ENCODE results near the gene POLN.
"Not testable (repeated sequence)": the region's sequence is repeated elsewhere in the genome, so short reads cannot be mapped to it uniquely, and the experiment has no call there.

Gene POLN

GRCh38 chr4:2163311-2163821, 78.6 kb downstream of the POLN start:
- peaks cover 20% of the 10 kb centered on the region for H3K4me1 Mint-ChIP-seq
- no peaks in the 10 kb centered on the region for H3K27me3 Mint-ChIP-seq (ENCODE audit: low read depth)
- no peaks in the 10 kb centered on the region for H3K36me3 Mint-ChIP-seq (ENCODE audit: low read depth)
- no peak for TF ChIP-seq CTCF (IDR thresholded peaks at IDR 0.05; ENCODE audit: unreplicated experiment in 3 of 3)
- H3K27ac Mint-ChIP-seq, result peak overlapping the region; percentile 50 to 93 (median 66)
- no peaks in the 10 kb centered on the region for H3K9me3 Mint-ChIP-seq
- H3K4me3 Mint-ChIP-seq, result no peak overlapping the region

GRCh38 chr4:2161092-2161703, 80.7 kb downstream of the POLN start:
- H3K4me3 Mint-ChIP-seq; H3K36me3 Mint-ChIP-seq (ENCODE audit: low read depth); H3K9me3 Mint-ChIP-seq; H3K27me3 Mint-ChIP-seq (ENCODE audit: low read depth): not testable (repeated sequence)
- peak overlapping the region in 1 of 3 experiments; percentile 78 for H3K27ac Mint-ChIP-seq
- peaks cover 20% of the 10 kb centered on the region for H3K4me1 Mint-ChIP-seq

GRCh38 chr4:2159931-2160330, 82.0 kb downstream of the POLN start:
- TF ChIP-seq CTCF (IDR thresholded peaks at IDR 0.05; ENCODE audit: unreplicated experiment in 3 of 3), result no peak
- Mint-ChIP-seq H3K36me3 (ENCODE audit: low read depth) (no peaks in the 10 kb centered on the region), H3K27me3 (ENCODE audit: low read depth) (no peaks in the 10 kb centered on the region), H3K27ac (no peak overlapping the region), H3K4me3 (no peak overlapping the region), H3K9me3 (peaks cover 5% of the 10 kb centered on the region), H3K4me1 (peaks cover 20% of the 10 kb centered on the region)

- no peak for TF ChIP-seq CTCF (IDR thresholded peaks at IDR 0.05; ENCODE audit: unreplicated experiment in 3 of 3)
- H3K27ac Mint-ChIP-seq, result no peak overlapping the region
- H3K4me3 Mint-ChIP-seq, result no peak overlapping the region
- H3K27me3 Mint-ChIP-seq (ENCODE audit: low read depth), result no peaks in the 10 kb centered on the region
- H3K36me3 Mint-ChIP-seq (ENCODE audit: low read depth), result peaks cover 4% of the 10 kb centered on the region
- peaks cover 11% of the 10 kb centered on the region for H3K9me3 Mint-ChIP-seq
- no peaks in the 10 kb centered on the region for H3K4me1 Mint-ChIP-seq
These were observed 86.7 kb downstream of the POLN start for GRCh38 chr4:2155246-2155645.

DNA sequence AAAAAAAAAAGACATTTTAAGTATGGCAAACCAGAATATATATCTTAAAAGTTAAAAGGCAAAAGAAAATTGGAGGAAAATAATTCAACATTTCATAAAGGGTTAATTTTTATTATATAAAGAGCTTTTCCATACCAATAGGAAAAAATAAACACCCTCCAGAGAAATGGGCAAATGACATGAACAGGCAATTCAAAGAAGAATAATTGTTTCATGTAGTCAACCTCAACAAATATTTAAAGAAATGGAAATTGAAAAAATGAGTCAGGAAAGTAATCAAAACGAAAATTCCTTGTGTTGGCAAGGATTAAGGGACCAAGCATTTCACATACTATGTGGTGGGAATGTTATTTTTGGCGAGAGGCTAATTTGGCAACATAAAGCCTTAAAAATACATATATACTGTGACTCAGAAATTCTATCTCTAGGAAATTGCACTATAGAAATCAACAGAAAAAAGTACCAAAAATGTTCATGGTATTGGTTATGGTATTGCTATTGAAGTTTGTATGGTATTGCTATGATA, 87.6 kb downstream of the POLN start:
- Mint-ChIP-seq H3K27ac (no peak overlapping the region), H3K36me3 (ENCODE audit: low read depth) (peaks cover 4% of the 10 kb centered on the region), H3K4me1 (no peaks in the 10 kb centered on the region), H3K9me3 (peaks cover 11% of the 10 kb centered on the region), H3K4me3 (no peak overlapping the region), H3K27me3 (ENCODE audit: low read depth) (no peaks in the 10 kb centered on the region)
- no peak for TF ChIP-seq CTCF (IDR thresholded peaks at IDR 0.05; ENCODE audit: unreplicated experiment in 3 of 3)

DNA sequence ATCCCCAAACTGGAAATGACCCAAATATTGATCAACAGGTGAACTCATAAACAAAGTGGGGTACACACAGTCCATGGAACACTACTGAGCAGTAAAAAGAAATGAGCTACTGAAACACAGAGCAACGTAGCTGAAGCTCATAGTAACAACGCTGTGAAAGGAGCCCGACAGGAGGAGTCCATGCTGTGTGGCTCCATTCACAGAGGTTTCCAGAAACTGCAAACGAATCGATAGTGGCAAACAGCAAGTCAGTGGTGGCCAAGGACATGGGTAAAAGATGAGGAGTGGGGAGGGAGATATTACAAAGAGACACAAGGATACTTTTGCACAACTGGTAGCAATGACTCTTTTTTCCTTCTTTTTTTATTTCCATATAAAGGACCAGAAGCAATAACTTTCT, 90.4 kb downstream of the POLN start:
- Mint-ChIP-seq H3K4me1 (no peaks in the 10 kb centered on the region), H3K4me3 (no peak overlapping the region)

More for the DNA sequence above, 90.4 kb downstream of the POLN start:
- H3K27ac Mint-ChIP-seq, result no peak overlapping the region
- no peak for TF ChIP-seq CTCF (IDR thresholded peaks at IDR 0.05; ENCODE audit: unreplicated experiment in 3 of 3)
- H3K9me3 Mint-ChIP-seq, result peaks cover 11% of the 10 kb centered on the region
- H3K36me3 Mint-ChIP-seq (ENCODE audit: low read depth), result peaks cover 4% of the 10 kb centered on the region
- no peaks in the 10 kb centered on the region for H3K27me3 Mint-ChIP-seq (ENCODE audit: low read depth)

Data from nephron (organoid).